PC-9 (cell line): ENCODE measurements around the gene TACSTD2. TPM values are rescaled to one million over a fixed set of nuclear protein-coding genes. Genes with fewer than 3 reads are reported as not detected.

Source experiments
- BruUV-seq: library from RNA; stranded (reverse); fragments of 400-500 nt; replicated peaks from 2 replicates; lab custom pipeline; 2021; lab: Mats Ljungman, UMichigan
- CTCF ChIA-PET: fragments of 300-600 bp; sonication (Branson Sonifier 250); formaldehyde crosslinking; loops from one replicate; lab custom pipeline; 2022; ENCODE audit warnings: antibody characterized with exemption; lab: Charles Lee
- POLR2A ChIA-PET: fragments of 300-600 bp; sonication (Branson Sonifier 250); formaldehyde crosslinking; loops from one replicate; lab custom pipeline; 2022; ENCODE audit warnings: antibody characterized with exemption; ENCODE audit not compliant: unreplicated experiment; lab: Charles Lee
- DNase-seq, 2 experiments: peaks; one replicate each; pipeline versions ENCODE4 v3.0.0 to v3.0.0-alpha.2; 2015 to 2022; ENCODE audit warnings: mixed read lengths in 1 of 2
- H2AFZ ChIP-seq: fragments of 200-600 bp; sonication (generic); 2 replicates; pipeline ENCODE4 v1.8.1; 2017; ENCODE audit warnings: antibody characterized with exemption
- H3F3A ChIP-seq: fragments of 200-600 bp; sonication (generic); 2 replicates; pipeline ENCODE4 v1.8.1; 2017; ENCODE audit warnings: antibody characterized with exemption, mild to moderate bottlenecking, low read depth; ENCODE audit not compliant: insufficient read depth
- H3K27ac ChIP-seq: fragments of 200-600 bp; sonication (generic); 2 replicates; pipeline ENCODE4 v1.6.1; 2016; ENCODE audit warnings: mixed run types
- H3K27me3 ChIP-seq: fragments of 200-600 bp; sonication (generic); 2 replicates; pipeline ENCODE4 v1.6.1; 2016; ENCODE audit warnings: low read depth, mixed run types; ENCODE audit not compliant: insufficient read depth
- H3K36me3 ChIP-seq: fragments of 200-600 bp; sonication (generic); 2 replicates; pipeline ENCODE4 v1.6.1; 2016; ENCODE audit warnings: low read depth, mixed run types
- H3K4me1 ChIP-seq: fragments of 200-600 bp; sonication (generic); replicated peaks from 2 replicates; pipeline ENCODE4 v1.6.1; 2016; ENCODE audit warnings: mixed run types; ENCODE audit not compliant: insufficient read depth
- H3K4me2 ChIP-seq: fragments of 200-600 bp; sonication (generic); 2 replicates; pipeline ENCODE4 v1.6.1; 2017; ENCODE audit warnings: mixed run types
- H3K4me3 ChIP-seq: fragments of 200-600 bp; sonication (generic); 2 replicates; pipeline ENCODE4 v1.6.1; 2016; ENCODE audit warnings: mixed run types
- H3K79me2 ChIP-seq: fragments of 200-600 bp; sonication (generic); 2 replicates; pipeline ENCODE4 v1.6.1; 2017; ENCODE audit warnings: low read depth, mixed run types
- H3K9me2 ChIP-seq: fragments of 200-600 bp; sonication (generic); 2 replicates; pipeline ENCODE4 v1.8.1; 2017; ENCODE audit warnings: mild to moderate bottlenecking; ENCODE audit not compliant: insufficient read depth
- H3K9me3 ChIP-seq: fragments of 200-600 bp; sonication (generic); 2 replicates; pipeline ENCODE4 v1.8.1; 2016; ENCODE audit warnings: low read depth; ENCODE audit not compliant: insufficient read depth
- H4K20me1 ChIP-seq: fragments of 200-600 bp; sonication (generic); 2 replicates; pipeline ENCODE4 v1.8.1; 2017; ENCODE audit not compliant: insufficient read depth
- EZH2 ChIP-seq: fragments of 200-600 bp; sonication (generic); IDR thresholded peaks from 2 replicates; pipeline ENCODE4 v1.8.0; 2017; ENCODE audit warnings: antibody characterized with exemption, low read depth
- intact Hi-C: fragments of 100-400 bp; cut with micrococcal nuclease; formaldehyde crosslinking; loops from one replicate; pipeline ENCODE4 v1.10.0; 2022; ENCODE audit not compliant: unreplicated experiment
- total RNA-seq: library from RNA; stranded (reverse); gene quantifications from 2 replicates; pipeline ENCODE4 v1.2.3, GENCODE V29; 2021
- TF ChIP-seq, protein P1 (sequence below): fragments of 200-600 bp; sonication (generic); conservative IDR thresholded peaks from 2 replicates; pipeline ENCODE4 v1.6.1; 2017; ENCODE audit warnings: mixed run types, antibody characterized with exemption, mild to moderate bottlenecking, moderate library complexity

Gene TACSTD2
- total RNA-seq, 1 experiment from 2014 or later: 489 TPM

DNA sequence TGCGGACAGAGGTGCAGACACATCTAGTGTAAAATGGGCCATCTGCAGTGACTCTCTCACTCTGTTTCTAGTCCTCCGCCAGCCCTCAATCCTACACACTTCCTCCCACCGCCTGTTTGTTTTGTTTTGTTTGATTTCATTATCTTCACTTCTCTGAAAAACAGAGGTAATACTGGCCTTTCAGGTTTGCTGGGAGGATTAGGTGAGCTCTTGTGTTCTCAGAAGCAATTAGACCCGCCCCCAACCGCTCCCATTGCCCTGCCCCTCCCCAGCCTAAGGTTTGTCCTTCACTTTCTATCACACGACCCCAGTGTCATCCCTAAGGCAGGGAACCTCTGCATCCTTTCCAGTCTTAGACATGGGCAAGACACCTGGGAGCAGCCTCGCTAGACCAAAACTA is 43.2 kb upstream of the TACSTD2 start:
- H3K27me3 ChIP-seq: no peaks in the 10 kb centered on the region
- H3K4me3 ChIP-seq: peak overlapping the region; percentile 30; the same call in 1 of the 2 replicates
- ChIA-PET CTCF (interaction anchor here (0.6 kb wide), 1 partner anchor 36 kb away, joined by 3 read pairs; no protein-coding TSS in a partner anchor), POLR2A (interaction anchor here (0.5 to 0.9 kb wide), 8 partner anchors 28 to 735 kb away, joined by 3 to 7 read pairs (median 4); no protein-coding TSS in a partner anchor)
- DNase-seq: peak; percentile 75 to 96
- H3K9me3 ChIP-seq: no peaks in the 10 kb centered on the region
- peaks cover 46% of the 10 kb centered on the region for H3K4me1 ChIP-seq
- no peaks in the 10 kb centered on the region for H3K36me3 ChIP-seq
- H3K4me2 ChIP-seq: peak overlapping the region; percentile 78
- peak overlapping the region; percentile 54; the same call in 1 of the 2 replicates for H2AFZ ChIP-seq
- no peaks in the 10 kb centered on the region for H3K9me2 ChIP-seq
- TF ChIP-seq, protein P1, sequence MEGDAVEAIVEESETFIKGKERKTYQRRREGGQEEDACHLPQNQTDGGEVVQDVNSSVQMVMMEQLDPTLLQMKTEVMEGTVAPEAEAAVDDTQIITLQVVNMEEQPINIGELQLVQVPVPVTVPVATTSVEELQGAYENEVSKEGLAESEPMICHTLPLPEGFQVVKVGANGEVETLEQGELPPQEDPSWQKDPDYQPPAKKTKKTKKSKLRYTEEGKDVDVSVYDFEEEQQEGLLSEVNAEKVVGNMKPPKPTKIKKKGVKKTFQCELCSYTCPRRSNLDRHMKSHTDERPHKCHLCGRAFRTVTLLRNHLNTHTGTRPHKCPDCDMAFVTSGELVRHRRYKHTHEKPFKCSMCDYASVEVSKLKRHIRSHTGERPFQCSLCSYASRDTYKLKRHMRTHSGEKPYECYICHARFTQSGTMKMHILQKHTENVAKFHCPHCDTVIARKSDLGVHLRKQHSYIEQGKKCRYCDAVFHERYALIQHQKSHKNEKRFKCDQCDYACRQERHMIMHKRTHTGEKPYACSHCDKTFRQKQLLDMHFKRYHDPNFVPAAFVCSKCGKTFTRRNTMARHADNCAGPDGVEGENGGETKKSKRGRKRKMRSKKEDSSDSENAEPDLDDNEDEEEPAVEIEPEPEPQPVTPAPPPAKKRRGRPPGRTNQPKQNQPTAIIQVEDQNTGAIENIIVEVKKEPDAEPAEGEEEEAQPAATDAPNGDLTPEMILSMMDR: no peak
- TF ChIP-seq EZH2: no peak
- no peaks in the 10 kb centered on the region for H4K20me1 ChIP-seq
- H3F3A ChIP-seq: peaks cover 25% of the 10 kb centered on the region
- 0 out of 2 replicates have a peak, but pooled peaks cover 7% of the 10 kb centered on the region for H3K79me2 ChIP-seq
- peak overlapping the region; percentile 76 for H3K27ac ChIP-seq
- no TSS peak for BruUV-seq
- intact Hi-C loops: loop anchor here (1.0 to 2.0 kb wide), 3 partner anchors 27 to 43 kb away; partner anchors contain the start of gene TACSTD2

DNA sequence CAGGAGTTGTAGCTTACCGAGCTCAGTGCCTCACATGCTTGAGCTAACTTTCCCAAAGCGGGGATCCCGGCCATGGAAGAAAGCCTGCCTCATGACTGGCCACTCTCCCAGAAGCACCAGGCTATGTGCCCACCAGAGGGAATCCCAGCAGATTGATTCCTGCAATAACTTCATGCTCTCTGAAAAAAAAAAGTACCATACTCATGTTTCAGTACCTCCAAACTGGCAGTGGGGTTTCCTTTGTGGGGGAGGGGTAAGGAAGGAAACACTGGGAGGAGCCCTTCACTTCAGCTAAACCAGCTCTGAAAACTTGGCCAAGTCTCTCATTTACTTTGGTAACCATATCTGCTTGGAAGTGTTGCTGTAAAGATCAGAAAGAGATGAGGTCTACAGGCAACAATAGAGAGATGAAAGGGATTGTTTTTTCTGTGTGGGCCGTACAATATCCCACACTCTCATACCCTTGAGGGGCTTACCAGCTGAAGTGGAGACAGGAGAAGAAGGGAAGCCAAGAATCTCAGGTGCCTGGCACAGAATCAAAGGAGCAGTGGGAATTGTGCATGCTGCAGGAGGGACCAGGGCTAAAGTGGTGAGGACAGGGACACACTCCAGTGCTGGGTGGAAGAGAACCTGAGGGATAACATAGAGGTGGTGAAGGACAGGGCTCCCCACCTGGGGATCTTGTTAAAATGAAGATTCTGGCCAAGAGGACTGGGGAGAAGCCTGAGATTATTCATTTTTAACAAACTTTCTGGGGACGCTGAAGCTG is 42.4 kb upstream of the TACSTD2 start:
- Histone ChIP-seq H2AFZ (no peak overlapping the region), H3K27me3 (no peaks in the 10 kb centered on the region), H3F3A (peaks cover 25% of the 10 kb centered on the region), H3K27ac (peak overlapping the region; percentile 76), H3K4me3 (peak overlapping the region; percentile 30; the same call in 1 of the 2 replicates), H4K20me1 (no peaks in the 10 kb centered on the region), H3K79me2 (0 out of 2 replicates have a peak, but pooled peaks cover 7% of the 10 kb centered on the region), H3K36me3 (no peaks in the 10 kb centered on the region), H3K4me2 (peak overlapping the region; percentile 78), H3K4me1 (peaks cover 46% of the 10 kb centered on the region), H3K9me2 (no peaks in the 10 kb centered on the region), H3K9me3 (no peaks in the 10 kb centered on the region)
- intact Hi-C loops: loop anchor here (1.0 to 2.0 kb wide), 3 partner anchors 27 to 42 kb away; partner anchors contain the start of gene TACSTD2
- POLR2A ChIA-PET: interaction anchor here (0.6 to 0.9 kb wide), 5 partner anchors 33 to 108 kb away, joined by 3 to 7 read pairs (median 4); no protein-coding TSS in a partner anchor
- peak; percentile 30 to 42 for DNase-seq
- CTCF ChIA-PET: interaction anchor here (0.6 to 1.5 kb wide), 2 partner anchors 25 to 36 kb away, joined by 3 read pairs; no protein-coding TSS in a partner anchor
- TSS peak; percentile 86 for BruUV-seq
- TF ChIP-seq, protein P1: no peak
- no peak for TF ChIP-seq EZH2

DNA sequence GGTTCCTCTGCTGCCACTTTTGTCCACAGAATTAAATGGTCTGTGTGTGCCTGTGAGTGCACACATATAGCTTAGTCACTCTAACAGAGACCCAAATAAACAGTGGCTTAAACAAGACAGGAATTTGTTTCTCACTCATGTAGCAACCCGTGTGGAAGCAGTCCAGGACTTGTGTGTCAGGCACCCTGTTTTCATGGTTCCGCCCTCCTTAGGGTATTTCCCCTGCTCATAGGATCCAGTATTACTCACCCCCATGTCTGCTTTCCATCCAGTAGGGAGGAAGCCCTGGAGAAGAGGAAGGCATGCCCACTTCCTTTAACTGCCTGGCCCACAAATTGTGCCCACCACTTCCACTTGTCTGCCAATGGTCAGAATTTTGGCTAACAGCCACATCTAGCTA is 41.3 kb upstream of the TACSTD2 start:
- H3F3A ChIP-seq: peaks cover 25% of the 10 kb centered on the region
- no peak overlapping the region for H2AFZ ChIP-seq
- intact Hi-C loops: no loop called here
- DNase-seq: peak; percentile 70 to 89
- H3K4me2 ChIP-seq: peak overlapping the region; percentile 78
- H3K27ac ChIP-seq: peak overlapping the region; percentile 76
- H4K20me1 ChIP-seq: no peaks in the 10 kb centered on the region
- ChIA-PET POLR2A (interaction anchor here (0.6 to 1.0 kb wide), 4 partner anchors 9 to 34 kb away, joined by 3 to 10 read pairs (median 5); no protein-coding TSS in a partner anchor), CTCF (interaction anchor here (0.9 to 1.5 kb wide), 2 partner anchors 24 to 40 kb away, joined by 3 to 4 read pairs; no protein-coding TSS in a partner anchor)
- H3K9me3 ChIP-seq: no peaks in the 10 kb centered on the region
- no TSS peak for BruUV-seq
- H3K36me3 ChIP-seq: no peaks in the 10 kb centered on the region
- no peaks in the 10 kb centered on the region for H3K9me2 ChIP-seq
- H3K79me2 ChIP-seq: 0 out of 2 replicates have a peak, but pooled peaks cover 7% of the 10 kb centered on the region
- H3K4me3 ChIP-seq: no peak overlapping the region
- H3K4me1 ChIP-seq: peaks cover 46% of the 10 kb centered on the region
- no peaks in the 10 kb centered on the region for H3K27me3 ChIP-seq
- TF ChIP-seq EZH2: no peak
- TF ChIP-seq, protein P1: no peak
